Stromal cell of bone marrow (primary cell): ENCODE measurements around the gene SYDE1.

Source experiments
- DNase-seq: peaks from one replicate; pipeline ENCODE4 v3.0.0-alpha.2; 2012; ENCODE audit warnings: low read depth

SYDE1 gene

DNA sequence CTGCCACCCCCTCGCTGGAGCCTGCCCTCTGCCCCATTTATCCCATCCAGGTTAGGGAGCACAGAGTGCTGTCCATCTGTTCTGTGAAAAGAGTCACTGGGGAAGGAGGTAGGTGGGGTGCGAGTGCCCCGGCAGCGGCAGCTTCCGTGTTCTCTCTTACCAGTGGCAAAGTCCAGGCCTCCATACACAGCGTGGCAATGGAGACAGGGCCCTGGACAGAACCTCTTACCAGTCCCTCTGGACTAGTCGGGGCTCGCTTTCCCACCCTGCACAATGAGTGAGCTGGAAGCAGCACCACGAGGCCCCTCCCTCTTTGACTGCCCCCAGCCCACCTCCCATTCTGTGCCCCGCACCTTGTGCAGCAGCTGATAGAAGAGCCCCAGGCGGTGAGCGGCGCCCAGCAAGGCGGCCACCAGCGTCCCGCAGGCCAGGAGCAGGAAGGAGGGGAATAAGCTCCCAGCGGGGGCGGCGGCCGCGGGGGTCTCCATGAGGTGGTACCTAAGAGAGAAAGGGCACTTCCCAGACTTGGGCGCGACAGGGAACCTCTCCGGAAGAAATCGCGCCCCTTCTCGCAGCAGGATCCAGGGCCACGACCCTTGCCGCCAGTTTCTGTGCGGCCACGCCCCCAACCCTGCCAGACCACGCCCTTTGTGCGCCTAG is 17.5 kb downstream of the SYDE1 start:
- DNase-seq = no peak

DNA sequence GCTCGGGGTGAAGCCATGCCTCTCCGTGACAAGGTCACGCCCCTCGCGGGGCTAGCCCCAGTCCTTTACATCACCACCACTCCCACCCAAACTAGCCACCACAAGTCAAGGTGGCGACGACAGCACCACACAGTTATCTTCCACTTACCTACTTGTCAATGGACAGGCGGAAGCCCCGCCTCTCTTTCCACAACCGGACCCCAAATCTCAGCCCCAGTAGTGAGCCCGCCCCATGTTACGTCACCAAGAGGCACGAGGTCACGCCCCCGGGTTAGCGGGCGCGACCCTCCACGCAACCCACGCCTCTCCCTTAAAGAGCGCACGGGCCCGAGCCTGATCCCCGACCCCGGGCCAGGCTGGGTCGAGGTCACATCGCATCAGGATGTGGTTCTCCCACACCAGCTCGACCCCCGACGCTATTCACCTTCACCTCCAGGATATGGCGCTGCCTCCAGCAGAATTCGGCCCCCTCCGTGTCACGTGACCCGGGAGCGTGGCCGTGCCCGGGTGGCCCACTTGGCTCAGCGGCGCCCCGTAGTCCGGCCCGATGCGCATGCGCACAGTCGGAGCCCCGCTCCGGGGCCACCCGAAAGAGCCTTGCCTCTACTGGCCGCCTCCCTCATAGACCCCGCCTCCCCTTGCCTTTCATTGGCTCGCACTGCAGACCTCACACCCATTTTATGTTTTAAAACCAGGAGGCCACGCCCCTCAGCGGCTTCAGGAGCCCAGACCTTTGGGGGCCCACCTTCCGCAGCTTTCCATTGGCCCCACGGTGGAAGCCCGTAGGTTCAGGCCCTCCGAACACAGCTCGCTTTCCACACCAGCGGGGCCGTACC is 18.2 kb downstream of the SYDE1 start:
- DNase-seq = peak; percentile 95

DNA sequence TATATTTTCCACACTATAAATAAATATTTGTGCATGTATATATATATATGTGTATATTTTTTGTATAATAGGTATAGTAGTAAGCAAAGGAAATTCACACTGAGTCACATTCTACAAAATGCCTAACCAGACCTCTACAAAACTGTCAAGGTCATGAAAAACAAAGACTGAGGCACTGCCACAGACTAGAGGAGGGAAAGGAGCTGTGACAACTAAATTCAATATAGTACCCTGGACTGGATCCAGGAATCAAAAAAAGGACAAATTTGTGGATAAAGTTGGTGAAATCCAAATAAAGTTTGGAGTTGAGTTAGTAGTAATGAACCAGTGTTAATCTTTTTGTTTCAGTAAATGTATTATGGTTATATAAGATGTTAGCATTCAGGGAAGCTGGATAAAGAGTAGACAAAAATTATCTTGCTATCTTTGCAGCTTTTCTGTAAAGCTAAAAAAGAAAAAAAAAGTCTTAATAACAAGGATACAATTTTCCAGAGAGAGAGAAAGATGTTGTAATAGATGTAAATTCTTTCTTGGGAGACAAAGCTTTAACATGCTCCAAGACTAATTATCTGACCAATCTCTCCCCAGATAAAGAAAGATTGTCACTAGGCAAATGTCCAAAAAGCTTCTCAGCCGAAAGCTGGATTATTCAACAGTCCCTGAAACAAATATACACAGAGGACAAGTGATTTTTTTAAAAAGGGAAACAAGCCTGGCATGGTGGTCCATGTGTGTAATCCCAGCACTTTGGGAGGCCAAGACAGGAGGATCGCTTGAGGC is 19.1 kb downstream of the SYDE1 start:
- DNase-seq = no peak

DNA sequence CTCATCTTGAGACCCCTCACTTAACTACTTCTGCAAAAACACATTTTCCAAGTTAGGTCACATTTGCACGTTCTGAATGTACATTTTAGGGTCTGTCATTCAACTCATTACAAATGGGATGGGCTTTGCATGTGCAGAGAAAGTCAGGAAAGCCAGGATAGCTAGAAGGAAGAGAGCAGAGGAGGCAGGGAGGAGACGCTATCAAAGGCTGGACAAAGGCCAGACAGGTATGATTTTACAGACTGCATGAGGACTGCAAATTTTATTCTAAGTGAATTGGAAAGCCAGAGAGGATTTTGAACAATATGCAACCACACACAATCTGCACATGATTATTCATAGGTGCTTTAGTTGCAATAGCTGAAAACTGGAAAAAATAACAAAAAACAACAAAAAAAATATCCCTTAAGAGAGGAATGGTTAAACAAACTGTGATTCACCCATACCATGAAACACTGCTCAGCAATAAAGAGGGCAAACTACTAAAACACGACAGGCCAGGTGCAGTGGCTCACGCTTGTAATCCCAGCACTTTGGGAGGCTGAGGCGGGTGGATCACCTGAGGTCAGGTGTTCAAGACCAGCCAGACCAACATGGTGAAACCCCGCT is 21.1 kb downstream of the SYDE1 start:
- no peak for DNase-seq

DNA sequence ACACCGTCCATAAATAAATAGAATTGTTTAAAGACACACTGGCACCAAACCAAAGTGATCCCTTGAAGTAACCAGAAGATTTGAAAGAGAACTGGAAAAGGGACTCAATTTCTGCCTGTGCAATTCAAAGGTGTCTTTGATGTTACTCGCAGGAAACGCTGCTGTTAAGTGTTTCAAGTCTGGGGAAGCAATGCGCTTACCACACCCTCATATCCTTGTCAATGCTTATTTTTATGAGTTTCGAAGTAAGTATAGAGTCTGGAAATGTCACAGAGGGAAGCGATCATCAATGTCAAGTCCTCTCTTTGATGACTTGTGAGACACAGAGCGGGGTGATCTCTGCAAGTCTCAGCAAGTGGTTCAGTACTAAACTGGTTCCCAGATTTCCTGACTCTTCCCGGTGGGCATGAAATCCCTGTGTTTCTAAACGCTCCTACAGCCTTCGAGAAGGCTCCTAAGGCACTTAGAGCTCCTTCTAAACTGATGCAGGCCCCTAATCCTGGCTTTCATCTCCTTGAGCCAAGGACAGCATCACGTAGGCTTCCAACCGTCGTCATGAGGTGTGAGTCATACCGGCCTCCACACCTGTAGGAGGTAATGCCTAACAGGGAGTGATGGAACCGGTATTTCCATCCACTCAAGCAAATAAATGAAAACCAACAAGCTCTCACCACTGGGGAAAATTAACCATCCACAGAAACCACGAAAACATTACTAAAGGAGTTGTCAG is 22.8 kb downstream of the SYDE1 start:
- no peak for DNase-seq

DNA sequence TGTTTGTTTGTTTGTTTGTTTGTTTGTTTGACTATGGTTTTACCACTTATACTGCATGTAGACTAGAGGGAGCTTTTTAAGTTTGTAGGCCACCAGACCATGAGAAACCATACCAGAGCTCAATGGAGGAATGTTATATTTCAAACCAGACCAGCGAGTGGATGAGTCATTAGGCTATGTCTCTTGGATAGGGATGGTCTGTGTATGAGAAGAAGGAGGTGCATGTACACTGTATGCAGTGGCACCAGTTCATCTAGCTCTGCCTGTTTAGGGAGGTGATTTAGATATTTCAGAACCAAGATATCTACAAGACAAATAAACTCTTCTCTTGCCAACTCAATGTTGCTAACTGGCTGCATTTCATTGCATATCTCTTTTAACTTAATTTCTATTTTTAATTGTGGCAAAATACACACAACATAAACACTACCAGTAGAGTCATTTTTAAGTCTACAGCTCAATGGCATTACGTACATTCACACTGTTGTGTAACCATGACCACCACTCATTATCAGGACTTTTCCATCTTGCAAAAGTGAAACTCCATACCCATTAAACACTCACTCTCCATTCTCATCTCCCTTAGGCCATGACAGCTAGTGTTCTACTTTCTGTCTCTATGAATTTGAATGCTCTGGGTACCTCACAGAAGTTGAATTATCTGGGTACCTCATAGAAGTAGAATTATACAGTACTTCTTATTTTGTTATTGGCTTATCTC is 29.2 kb downstream of the SYDE1 start:
- DNase-seq = no peak

DNA sequence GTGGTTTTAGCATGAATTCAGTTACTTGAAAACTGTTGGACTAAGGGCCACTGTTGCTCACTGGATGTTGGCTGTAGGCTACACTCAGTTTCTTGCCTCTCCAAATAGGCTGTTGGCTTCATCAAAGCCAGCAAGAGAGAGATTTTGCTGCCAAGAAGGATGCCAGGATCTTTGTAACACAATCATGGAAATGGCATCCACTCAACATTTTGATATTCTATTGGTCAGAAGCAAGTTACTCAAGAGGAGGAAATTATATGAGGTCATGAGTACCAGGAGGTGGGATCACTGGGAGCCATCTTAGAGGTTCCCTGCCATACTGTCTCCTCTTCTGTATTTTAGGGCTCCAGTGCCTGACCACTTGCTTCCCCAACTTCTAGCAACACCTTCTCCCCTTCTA is 30.6 kb downstream of the SYDE1 start:
- DNase-seq = no peak

DNA sequence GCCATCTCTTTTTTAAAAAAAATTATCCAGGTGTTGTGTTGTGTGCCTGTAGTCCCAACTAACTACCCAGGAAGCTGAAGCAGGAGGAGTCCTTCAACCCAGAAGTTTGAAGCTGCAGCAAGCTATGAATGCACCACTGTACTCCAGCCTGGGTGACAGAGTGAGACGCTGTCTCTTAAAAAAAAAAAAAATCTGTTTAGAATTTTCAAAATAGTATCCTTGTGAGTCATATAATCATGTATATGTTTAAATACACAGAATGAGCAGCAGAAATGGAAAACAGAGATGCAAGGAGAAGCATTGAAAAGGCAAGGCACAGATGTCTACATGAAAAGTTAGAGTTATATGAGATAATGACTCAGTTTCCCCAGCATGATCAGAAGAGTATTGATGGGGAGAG is 31.2 kb downstream of the SYDE1 start:
- DNase-seq = no peak

DNA sequence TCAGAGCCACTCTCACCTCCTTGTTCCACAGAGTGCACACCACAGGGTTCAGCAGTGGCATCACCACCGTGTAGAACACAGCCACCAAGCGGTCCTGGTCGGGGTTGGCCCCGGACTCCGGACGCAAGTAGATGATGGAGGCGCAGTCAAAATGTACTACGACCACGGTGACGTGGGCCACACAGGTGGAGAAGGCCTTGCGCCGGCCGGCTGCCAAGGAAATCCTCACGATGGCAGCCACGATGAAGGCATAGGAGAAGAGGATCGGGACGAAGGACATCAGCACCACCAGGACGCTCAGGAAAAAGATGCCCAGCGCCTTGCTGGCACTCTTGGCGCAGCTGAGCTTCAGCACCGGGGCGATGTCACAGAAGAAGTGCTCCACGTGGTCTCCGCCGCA is 33.9 kb downstream of the SYDE1 start:
- no peak for DNase-seq

DNA sequence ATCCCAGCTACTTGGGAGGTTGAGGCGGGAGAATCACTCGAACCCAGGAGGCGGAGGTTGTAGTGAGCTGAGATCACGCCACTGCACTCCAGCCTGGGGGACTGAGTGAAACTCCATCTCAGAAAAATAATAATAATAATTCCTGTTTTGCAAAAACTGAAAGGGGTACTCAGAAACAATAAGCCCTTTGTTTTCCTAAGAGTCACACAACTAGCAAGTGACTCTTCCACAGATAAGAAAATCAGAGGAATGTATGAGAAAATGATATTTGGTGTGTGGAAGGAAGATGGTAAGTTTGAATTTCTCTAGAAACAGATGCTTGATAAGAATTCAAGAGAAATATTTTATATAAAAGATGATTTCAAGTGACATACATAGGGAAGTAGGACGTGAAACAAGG is 35.1 kb downstream of the SYDE1 start:
- no peak for DNase-seq

DNA sequence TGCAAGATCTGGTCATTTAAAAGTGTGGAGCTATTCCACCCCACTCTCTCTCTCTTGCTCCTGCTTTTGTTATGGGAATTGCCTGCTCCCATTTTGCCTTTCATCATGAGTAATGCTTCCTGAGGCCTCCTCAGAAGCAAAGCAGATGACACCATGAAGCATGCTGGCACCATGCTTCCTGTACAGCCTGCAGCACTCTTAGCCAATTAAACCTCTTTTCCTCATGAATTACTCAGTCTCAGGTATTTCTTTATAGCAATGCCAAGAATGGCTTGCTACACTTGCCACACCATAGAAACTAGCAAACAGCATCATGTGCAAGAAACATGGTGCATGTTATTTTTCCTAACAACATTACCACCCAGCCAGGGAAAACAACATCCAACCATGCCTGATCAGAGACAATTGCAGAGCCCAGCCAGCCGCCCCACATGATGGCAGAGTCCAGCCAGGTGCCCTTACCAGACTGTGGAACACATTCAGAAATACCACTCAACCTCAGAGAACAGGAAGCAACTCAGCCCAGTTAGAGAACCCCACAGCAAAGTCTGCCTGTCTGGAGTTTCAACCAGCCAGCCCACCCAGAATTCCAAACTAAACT is 36.9 kb downstream of the SYDE1 start:
- DNase-seq = no peak

DNA sequence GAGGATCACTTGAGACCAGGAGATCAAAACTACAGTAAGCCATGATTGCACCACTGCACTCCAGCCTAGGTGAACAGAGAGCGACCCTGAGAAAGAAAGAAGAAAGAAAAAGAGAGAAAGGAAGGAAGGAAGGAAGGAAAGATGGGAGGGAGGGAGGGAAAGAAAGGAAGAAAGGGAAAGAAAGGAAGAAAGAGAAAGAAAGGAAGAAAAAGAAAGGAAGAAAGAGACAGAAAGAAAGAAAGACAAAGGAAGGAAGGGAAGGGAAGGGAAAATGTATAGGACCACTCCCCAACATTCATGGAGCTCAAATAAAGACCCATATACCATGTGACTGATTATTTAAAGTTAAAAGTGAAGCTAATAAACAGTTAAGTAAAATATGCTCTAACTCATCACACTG is 39.9 kb downstream of the SYDE1 start:
- no peak for DNase-seq

DNA sequence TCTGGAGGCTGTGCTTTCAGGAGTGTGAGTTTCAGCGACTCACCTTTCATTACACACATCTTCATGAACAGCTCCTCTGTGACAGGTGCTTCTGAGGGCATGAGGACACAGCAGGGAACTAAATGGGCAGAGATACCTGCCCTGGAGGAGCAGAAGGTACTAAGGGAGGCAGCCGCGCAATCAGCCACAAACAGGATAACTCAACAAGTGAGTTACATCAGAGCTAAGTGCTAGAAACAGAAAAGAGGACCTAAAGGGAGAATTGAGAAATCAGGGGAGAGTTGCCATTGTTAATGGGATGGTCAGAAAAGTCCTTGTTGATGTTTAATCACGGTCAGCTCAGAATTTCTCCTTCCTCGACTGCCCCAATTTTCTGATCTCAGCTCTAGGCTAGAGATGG is 42.5 kb downstream of the SYDE1 start:
- DNase-seq = no peak

DNA sequence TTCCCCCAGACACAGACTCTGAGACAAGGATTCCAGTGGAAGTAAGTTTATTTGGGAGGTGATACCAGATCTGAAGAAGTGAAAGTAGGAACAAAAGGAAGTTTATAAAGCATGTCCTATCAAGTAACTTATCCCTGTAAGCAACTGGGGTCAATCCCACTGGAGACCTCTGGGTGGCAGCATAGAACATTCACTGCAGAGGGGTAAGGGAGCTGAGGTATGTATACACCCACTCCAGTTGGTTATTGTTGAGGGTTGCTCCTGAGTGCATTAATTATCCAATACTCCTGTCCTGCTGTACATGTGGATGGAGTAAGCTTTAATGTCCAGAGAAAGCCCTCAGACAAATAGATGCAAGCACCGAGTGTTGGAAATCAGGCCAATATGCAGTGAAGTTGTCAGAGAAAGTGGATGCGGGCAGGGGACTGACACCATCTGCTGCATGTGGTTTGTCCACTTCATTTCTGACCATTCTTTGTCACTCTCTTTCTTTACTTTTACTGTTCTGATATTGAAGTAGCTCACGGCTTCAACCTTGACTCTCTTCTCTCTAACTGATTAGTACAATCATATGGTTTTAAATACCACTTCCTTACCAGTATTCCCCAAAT is 46.9 kb downstream of the SYDE1 start:
- DNase-seq = peak; percentile 14

DNA sequence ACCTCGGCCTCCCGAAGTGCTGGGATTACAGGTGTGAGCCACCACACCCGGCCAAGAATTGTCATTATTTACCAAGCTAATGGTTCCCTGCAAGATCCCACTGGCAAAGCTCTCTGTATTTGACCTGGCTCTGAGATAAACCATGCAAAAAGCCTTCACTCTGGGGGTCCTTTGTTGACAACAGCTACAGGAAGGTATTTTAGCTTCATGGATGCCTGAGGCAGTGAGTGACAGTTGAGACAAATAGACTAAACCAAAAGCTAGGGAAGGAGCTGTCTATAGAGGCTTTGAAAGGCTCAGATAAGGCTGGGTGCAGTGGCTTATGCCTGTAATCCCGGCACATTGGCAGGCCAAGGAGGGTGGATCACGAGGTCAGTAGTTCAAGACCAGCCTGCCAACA is 48.1 kb downstream of the SYDE1 start:
- DNase-seq = no peak

DNA sequence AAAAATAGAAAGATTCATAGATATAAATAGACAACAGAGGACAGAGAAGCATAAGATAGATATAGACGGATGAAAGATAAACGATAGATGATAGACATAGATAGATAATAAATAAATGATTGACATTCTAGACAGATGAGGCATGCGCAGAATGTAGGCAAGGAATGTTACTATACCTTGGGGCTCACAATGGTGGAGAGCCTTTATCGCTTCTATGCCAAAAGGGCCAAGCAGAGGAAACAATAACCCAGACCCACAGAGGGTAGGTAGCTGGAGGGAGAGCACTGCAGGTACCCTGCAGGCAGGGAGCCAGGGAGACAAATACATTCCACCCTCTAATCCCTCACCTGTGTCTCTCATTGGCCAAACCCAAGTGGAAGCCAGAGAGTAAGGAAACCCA is 49.2 kb downstream of the SYDE1 start:
- no peak for DNase-seq

DNA sequence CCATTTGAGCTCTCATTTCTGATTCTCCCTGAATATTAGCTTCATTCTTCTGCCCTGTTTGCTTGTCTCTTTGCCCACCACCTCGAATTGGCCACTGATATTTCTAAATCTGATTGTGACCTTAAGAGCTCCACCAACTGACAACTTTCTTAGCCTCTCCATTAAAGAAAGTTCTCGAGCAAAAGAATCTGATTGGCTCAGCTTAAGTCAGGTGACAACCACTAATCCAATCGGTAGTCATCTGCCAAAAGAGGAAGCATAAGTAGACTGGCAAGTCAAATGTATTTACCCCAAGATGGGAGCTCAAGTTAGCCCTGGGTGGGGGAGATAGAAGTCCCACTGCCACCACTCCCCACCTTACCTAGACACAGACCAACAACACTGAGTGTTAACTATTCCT is 52.0 kb downstream of the SYDE1 start:
- no peak for DNase-seq

DNA sequence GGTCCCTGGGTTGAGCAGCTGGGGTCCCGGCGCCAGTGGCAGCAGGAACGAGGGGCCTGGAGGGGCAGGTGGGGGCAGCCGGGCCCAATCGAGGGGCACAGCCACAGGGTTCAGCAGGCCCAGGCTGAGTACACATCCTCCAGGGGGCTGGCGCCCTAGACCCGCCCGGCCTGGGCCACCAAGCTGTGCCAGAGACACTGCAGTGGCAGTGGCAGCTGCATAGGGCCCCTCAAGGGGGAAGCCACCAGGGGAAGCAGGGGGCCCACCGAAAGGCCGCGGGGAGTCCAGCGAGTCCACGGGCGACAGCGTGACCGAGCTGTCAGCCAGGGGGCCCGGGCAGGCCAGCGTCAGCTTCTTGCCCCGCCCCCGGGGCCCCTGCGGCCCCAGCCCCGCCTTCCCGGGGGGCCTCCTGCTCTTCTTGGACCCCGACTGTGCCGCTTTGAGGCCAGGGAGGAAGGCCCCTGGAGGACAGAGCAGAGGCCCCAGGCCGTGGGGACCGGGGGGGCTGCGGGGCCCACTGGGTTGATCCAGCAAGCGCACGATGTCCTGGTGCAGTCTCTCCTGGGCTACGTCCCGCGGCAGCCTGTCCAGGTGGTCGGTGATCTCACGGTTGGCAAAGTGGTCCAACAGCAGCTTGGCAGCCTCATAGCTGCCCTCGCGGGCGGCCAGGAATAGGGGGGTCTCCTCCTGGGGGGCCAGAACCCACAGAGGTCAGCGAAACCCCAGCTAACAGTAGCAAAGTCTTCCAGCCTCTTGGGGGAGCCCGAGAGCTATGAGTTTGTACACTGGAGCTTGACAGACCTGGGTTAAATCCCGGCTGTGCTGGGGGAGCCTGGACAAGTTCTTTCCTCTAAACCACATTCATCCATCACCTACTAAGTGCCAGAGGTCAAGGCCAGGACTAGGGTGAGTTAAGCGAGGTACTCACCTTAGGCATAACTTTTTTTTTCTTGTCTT is 54.1 kb downstream of the SYDE1 start:
- no peak for DNase-seq
